ENCODE measurements around the gene CALML3.

- TF ChIP-seq, protein P1, sequence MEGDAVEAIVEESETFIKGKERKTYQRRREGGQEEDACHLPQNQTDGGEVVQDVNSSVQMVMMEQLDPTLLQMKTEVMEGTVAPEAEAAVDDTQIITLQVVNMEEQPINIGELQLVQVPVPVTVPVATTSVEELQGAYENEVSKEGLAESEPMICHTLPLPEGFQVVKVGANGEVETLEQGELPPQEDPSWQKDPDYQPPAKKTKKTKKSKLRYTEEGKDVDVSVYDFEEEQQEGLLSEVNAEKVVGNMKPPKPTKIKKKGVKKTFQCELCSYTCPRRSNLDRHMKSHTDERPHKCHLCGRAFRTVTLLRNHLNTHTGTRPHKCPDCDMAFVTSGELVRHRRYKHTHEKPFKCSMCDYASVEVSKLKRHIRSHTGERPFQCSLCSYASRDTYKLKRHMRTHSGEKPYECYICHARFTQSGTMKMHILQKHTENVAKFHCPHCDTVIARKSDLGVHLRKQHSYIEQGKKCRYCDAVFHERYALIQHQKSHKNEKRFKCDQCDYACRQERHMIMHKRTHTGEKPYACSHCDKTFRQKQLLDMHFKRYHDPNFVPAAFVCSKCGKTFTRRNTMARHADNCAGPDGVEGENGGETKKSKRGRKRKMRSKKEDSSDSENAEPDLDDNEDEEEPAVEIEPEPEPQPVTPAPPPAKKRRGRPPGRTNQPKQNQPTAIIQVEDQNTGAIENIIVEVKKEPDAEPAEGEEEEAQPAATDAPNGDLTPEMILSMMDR (IDR thresholded peaks at IDR 0.05), result no peak
- TF ChIP-seq EZH2phosphoT487 (IDR thresholded peaks at IDR 0.05), result no peak
- no peak for TF ChIP-seq EZH2 (IDR thresholded peaks at IDR 0.05)
These were observed 31.7 kb upstream of the CALML3 start for GRCh38 chr10:5492929-5493576.
